GM10847 (cell line): Measurements from ENCODE around the gene RNF130.

Experiments
- POLR2A ChIP-seq: IDR thresholded peaks from 2 replicates; pipeline ENCODE4 v1.6.1; 2011; ENCODE audit not compliant: insufficient read length; ENCODE audit errors: extremely low read depth

RNF130 gene

DNA sequence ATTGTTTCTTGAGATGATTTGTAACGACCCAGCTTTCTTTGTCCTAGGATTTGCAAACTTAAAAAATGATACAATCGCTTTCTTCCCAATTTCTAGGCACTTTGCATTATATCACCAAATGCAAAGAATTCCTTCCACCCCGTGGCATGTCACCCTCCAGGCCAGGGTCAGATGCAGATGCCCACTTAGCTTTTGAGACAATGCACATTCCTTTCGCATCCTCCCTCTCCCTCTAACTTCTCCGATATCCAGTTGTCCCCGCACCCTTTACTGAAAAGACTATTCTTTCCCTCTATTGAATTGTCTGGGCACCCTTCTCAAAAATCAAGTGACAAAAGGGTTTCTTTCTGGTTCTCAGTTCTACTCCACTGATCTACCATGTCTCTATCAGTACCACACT is 17.3 kb downstream of the RNF130 start:
- TF ChIP-seq POLR2A: no peak

DNA sequence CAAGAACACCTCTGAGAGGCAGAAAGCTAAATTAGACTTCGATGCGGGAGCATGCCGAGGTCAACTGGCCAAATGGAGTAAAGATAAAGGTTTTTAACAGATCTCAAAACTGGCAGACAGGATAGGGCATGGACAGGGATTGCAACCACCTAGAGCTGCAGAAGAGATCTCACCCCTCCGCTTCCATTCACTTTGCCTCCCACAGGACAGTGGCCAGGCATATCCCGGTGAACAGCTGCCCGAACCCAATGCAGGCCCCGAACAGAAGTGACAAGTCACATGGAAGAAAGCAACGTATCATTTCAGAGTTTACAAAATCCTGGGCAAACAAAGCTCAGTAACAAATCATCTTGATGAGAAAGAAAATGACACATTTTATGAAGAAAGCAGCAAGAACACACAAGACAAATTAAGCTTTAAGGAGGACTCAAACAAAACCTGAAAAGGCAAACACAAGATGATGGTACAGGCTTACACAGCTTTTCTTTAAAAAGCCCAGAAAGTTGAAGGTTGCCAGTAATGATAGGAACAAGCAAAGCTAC is 18.4 kb downstream of the RNF130 start:
- no peak for TF ChIP-seq POLR2A

DNA sequence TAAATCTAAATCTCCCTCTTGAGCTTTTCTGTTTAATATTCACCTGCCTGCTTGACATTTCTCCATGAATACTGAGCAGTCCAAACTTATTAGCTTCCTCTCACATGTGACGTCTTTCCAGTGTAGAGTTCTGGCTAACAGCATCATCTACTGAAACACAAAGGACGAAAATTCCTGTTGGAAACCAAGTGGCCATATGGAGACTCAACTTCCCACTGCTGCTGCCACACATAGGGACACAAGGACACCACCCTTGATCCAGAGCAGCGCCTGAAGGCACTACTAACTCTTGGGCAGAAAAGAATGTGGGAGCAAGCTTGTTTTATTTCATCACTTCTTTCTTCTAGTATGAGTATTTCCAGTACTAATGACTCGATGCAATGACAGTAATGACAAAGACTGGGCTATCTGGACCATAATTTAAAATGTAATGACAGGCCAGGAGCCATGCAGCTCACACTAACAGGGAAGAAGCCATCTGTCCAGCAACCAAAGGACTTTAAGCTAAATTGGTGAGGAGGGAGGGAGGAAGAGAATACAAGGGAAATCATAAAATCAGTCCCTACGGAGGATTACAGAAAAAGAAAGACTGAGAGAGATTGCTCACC is 19.2 kb downstream of the RNF130 start:
- no peak for TF ChIP-seq POLR2A

DNA sequence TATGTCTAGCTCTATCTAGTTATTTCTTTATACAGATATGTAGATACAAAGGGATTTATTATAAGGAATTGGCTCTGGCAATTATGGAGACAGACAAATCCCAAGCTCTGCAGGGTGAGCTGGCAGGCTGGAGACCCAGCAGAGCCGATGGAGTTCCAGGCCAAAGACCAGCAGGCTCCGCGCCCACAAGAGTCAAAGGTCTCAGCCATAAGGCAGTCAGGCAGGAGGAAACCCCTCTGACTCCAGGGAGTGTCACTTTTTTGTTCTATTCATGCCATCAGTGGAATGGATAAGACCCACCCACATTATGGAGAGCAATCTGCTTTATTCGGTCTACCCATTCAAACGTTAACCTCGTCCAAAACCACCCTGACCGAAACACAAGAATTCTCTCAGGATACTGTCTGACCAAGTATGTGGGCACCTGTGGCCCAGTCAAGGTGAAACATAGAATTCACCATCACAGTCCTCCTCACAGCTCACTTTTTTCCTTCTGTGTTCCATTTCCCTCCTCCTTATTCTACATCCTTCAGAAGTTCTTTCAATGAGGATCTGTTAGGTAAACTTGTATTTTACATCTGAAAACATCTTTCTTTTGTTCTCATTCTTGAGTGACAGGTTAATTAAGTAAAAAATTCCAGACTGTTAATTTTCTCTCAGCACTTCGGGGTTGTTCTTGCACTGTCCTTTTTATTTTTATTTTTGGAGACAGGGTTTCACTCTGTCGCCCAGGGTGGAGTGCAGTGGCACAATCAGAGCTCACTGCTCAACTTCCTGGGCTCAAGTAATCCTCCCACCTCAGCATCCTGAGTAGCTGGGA is 21.2 kb downstream of the RNF130 start:
- TF ChIP-seq POLR2A: no peak

DNA sequence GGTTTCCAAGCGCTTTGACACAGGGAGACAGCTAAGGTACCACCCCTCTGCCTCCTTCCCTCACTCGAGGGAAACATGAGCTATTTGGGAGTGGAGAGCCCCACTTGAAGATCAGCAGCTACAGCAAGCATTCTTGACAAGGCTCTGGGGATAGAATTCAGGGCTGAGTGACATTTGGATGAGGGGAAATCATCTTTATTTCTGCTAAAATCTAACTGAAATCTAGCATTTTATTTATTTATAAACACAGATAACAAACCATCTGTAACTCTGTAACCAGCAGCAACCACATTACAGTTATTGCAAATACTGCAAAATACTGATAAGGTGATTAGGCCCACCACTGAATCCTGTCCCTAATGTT is 22.4 kb downstream of the RNF130 start:
- TF ChIP-seq POLR2A: no peak

DNA sequence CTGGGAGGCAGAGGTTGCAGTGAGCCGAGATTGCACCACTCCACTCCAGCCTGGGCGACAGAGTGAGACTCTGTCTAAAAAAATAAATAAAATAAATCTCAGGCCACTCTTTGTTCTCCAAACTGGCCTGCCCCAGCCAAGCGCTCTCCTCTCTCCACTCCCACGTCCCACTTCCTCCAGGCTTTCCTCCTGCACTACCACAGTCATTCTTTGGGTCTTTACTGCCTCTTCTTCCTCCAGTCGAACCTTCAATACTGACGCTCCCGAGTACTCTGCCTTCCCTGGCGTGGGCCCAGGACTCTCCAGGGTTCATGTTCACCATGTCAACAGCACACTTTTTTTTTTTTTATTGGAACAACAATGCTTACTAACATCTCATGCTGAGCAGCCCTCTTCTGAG is 23.9 kb downstream of the RNF130 start:
- no peak for TF ChIP-seq POLR2A

DNA sequence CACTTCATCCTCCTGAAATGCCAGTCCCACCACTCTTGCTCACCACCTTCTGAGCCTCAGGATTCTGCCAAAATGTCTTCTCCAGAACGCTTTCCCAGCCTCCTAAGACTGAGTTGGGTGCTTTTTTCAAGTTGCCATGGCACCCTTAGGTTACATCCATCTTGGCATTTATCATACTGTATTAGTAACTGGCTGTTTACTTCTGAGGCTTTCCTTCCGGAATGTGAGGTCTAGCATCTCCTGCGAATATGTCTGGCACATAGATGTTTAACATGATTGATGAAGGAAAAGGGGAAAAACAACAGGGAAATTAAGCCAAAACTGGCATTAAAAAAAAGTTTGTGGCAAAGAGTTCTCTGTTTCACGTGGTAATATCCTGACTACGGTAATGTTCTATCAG is 24.9 kb downstream of the RNF130 start:
- no peak for TF ChIP-seq POLR2A

DNA sequence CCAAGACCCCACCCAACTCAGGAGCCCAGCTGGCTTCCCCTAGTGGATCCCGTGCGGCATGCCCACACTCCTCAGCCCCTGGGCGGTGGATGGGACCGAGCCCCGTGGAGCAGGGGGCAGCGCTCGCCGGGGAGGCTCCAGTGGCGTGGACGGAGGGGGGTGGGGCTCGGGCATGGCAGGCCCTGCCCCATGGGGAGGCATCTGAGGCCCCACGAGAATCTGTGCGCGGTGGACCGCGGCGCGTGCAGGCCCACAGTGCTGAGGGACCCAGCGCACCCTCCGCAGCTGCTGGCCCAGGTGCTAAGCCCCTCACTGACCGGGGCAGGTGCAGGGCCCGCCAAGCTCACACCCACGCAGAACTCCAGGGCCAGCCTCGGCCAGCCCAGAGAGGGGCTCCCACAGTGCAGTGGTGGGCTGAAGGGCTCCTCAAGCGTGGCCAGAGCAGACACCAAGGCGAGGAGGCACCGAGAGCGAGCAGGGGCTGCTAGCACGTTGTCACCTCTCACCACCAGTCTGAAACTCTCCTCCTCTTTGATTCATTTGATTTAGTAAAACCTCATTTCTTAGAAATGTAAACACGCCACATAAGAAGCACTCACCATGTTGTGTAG is 25.6 kb downstream of the RNF130 start:
- TF ChIP-seq POLR2A: no peak

DNA sequence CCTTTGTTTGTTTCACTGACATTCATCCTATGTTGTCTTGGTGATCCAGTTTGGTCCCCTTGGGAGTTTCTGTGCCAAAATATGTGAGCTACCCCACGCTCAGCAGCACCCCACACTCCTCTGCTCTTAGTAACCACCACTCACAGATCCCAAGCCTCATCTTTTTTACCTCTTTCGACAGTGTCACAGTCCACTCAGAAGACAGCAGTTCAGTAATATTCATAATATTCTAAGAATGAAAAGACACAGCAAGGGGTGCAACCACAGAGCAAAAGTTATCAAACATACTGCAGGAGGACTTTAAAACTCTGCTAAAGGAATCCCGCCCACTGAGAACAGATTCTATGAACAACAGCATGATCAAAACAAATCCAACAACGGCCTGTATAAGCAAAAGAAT is 28.2 kb downstream of the RNF130 start:
- TF ChIP-seq POLR2A: no peak

DNA sequence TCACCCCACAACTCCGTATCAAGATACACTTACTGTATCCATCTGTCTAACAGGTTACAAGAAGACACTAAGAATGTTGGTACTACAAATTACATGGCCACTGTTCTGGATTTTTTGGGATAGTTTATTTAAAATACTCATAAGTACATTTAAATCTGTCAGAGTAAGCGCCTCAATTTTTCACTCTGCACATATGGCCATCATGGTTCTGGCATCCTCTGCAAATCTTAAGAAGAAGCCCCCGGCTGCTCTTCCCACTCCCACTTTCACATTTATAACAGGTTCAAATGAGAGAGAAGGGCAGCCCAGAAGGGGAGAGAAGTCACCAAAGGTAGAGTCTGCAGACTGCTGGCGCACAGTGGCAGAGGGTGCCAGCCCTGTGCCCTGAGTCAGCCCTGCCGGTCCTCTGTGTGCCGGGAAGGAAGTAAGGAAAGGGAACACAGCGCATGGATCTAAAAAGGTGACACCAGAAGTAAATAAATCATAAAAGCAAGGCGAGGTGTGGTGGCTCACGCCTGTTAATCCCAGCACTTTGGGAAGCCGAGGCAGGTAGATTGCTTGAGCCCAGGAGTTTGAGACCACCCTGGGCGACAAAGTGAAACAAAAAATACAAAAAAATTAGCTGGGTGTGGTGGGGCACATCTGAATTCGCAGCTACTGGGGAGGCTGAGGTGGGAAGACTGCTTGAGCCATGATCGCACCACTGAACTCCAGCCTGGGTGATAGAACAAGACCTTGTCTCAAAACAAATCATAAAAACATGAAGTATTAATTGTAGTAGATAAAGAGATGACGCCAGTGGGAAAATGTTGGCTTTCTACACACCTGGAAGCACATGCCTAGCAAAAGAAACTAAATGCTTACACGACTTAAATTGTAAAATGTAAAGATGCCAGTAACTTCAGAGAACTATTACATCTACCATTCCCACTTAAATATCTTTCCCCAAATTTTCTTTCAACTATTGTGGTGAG is 30.0 kb downstream of the RNF130 start:
- no peak for TF ChIP-seq POLR2A

DNA sequence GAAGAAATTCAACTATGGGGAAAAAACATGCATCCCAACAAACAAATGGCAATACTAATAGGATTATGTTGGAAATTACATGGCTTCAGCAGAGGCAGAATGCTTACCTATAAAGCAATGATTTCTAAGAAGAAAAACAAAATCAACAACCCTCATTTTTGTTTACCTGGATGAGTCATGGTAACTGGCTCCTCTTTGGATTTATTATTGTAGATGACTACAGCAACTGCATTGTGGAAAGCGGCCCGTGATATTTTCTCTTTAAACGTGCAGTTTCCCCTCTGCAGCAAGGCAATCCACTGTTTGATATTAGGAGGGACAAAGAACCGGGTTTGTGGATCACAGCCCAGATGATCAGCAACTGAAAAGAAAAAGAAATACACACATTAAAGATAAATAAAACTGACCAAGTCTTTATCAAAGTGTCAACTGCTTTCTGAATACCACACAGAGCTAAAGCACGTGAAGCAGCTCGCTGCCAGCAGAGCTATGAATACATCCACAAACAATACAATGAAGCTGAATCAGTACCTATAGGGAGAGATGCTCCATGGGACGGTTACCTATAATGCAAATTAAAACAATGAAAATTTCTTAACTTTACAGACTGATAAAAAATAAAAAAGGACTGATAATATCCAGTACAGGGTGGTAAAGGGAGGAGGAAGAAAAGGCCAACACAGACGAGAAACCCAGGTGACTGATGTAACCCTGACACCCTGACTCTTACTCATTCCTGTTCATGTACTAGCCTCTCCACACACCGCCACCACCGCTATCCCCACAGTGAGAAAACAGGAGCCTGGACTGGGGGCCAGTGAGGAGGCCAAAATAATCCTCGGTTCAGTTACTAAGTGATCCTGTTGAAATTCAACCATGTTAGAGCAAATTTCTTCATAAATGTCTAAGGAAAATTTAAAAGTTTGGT is 31.0 kb downstream of the RNF130 start:
- no peak for TF ChIP-seq POLR2A

DNA sequence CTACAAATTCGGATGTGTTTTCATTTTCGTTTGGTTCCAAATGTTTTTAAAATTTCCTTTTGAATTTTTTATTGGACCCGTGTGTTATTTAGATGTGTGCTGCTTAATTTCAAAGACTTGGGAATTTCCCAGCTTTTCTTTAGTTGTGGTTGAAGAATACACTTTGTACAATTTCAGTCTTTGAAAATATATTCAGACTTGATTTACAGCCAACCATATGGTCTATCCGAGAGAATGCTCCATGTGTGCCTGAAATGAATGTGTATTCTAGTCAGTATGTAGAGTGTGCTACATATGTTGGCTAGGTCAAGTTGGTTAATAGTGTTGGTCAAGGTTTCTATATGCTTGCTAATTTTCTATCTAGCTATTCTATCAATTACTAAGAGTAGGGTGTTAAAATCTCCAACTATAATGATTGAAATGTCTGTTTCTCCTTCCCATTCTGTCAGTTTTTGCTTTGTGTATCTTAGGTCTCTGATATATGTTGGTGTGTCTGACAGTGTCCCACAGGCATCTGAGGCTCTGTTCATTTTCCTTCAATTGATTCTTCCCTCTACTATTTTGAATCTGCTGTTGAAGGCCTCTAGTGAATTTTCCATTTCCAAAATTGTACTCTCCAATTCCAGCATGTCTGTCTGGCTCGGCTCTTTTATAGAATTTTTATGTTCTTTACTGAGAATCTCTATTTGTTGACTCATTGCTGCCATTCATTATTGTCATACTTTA is 36.2 kb downstream of the RNF130 start:
- no peak for TF ChIP-seq POLR2A

DNA sequence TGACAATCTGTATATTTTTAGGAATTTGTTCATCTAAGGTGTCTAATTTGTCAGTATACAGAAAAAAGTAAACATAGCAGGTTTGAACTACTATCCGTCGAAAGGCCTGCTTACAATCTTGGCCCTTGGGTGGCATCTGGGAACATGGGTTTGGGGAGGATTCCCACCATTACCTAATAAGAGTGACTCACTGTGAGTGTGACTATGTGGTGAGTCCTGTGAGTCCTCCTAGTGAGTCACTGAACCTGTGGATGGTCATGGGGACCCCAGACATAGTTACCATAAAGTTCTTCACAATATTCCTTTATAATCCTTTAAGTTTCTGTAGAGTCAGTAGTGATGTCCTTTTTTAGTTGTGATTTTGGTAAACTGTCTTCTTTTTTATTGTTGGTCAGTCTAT is 37.0 kb downstream of the RNF130 start:
- no peak for TF ChIP-seq POLR2A
